GM12891 (cell line): ENCODE measurements around the gene WDR48.

Experiments
- POLR2A ChIP-seq: IDR thresholded peaks from 2 replicates; pipeline ENCODE4 v1.6.1; 2011; ENCODE audit warnings: low read depth, low read length, control low read depth
- POLR2AphosphoS5 ChIP-seq: IDR thresholded peaks from 2 replicates; pipeline ENCODE4 v1.6.1; 2011; ENCODE audit warnings: low read depth, low read length, control low read depth

DNA sequence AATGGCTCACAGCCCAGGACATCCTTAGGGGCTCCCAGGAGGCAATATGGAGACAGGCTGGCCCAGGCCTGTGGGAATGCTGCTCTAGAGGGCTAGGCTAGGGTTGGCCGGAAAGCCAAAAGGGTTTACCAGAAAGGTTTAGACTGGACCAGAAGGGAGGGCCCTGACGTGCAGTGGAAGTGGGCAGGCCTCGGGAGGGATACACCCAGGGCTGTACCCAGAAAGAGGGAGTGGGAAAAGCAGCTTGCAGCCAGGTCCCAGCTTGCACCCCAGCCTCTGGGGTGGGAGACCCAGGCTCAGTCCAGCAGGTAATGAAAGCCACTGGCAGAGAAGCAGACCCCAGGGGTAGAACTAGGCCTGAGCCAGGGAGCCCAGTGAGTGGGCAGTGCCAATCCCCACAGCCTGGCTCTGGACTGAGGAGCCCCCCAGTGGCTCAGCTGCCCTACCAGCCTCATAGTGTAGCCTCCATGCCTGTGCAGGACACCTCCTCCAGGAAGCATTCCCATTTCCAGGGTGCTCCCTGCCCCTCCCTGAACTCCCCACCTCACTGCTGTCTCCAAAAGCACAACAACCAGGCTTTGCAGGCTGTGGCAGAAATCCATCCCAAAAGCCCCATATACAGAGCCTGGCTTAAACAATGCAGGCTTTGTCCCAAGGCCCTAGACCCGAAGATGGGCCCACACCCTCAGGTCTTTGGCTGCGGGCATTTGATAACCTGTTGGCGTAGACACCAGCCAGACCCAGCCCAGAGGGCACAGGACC is 52.2 kb downstream of the WDR48 start:
- TF ChIP-seq POLR2AphosphoS5 (no peak), POLR2A (no peak)
